HEK293 (cell line): ENCODE data around the gene CTSH.

Experiments
- CTCF ChIA-PET: fragments of 350-600 bp; formaldehyde crosslinking; extraction: SDS; loops from one replicate; lab custom pipeline; 2021; ENCODE audit warnings: antibody characterized with exemption; lab: Yijun Ruan, JAX
- POLR2A ChIA-PET: fragments of 300-600 bp; formaldehyde crosslinking; extraction: SDS; loops from one replicate; lab custom pipeline; 2020; ENCODE audit warnings: antibody characterized with exemption, inconsistent platforms; lab: Yijun Ruan, JAX
- H3K27ac ChIP-seq: fragments of 200-500 bp; sonication (Bioruptor generic); 2 replicates; pipeline ENCODE4 v1.5.1; 2014; ENCODE audit warnings: low read depth, low read length, control low read depth, inconsistent platforms; ENCODE audit errors: extremely low read depth
- H3K36me3 ChIP-seq, 2 experiments: fragments of 200-500 bp in 1 of 2; sonication (Bioruptor generic) in 1 of 2; 1 replicate in 1 of 2; 2 replicates in 1 of 2; pipeline ENCODE4 v1.5.1; 2014 to 2017; ENCODE audit warnings: inconsistent platforms in 2 of 2, low read length in 2 of 2; ENCODE audit not compliant: control insufficient read depth in 2 of 2, insufficient read depth in 1 of 2
- H3K4me1 ChIP-seq: fragments of 200-500 bp; sonication (Bioruptor generic); 2 replicates; pipeline ENCODE4 v1.5.1; 2014; ENCODE audit warnings: mild to moderate bottlenecking, low read length, inconsistent platforms; ENCODE audit not compliant: control insufficient read depth, insufficient read depth
- H3K4me3 ChIP-seq: 2 replicates; pipeline ENCODE4 v1.5.1; 2011; ENCODE audit warnings: low read depth, mild to moderate bottlenecking, control low read depth, low read length, moderate library complexity
- H3K9me3 ChIP-seq: fragments of 200-500 bp; sonication (Bioruptor generic); 2 replicates; pipeline ENCODE4 v1.5.1; 2014; ENCODE audit warnings: low read depth, low read length, inconsistent platforms; ENCODE audit not compliant: control insufficient read depth, insufficient read depth
- EGR2 ChIP-seq: fragments of 450-650 bp; formaldehyde crosslinking; IDR thresholded peaks from 2 replicates; pipeline ENCODE4 v1.5.1; 2016; ENCODE audit warnings: low read depth, missing biosample characterization, missing genetic modification characterization
- MYNN ChIP-seq: fragments of 450-650 bp; formaldehyde crosslinking; IDR thresholded peaks from 2 replicates; pipeline ENCODE4 v1.5.1; 2016; ENCODE audit warnings: missing biosample characterization, missing genetic modification characterization, borderline replicate concordance
- SETDB1 ChIP-seq: IDR thresholded peaks from one replicate; pipeline ENCODE4 v1.6.1; 2017; ENCODE audit warnings: mild to moderate bottlenecking, low read length, moderate library complexity, mixed read lengths; ENCODE audit not compliant: insufficient read length
- TRIM28 ChIP-seq: IDR thresholded peaks from 2 replicates; pipeline ENCODE4 v1.6.1; 2011; ENCODE audit warnings: low read length, control low read depth, borderline replicate concordance
- ZFHX2 ChIP-seq: fragments of 450-650 bp; formaldehyde crosslinking; conservative IDR thresholded peaks from 2 replicates; pipeline ENCODE4 v1.5.1; 2016; ENCODE audit warnings: missing biosample characterization, missing genetic modification characterization
- ZNF292 ChIP-seq: fragments of 450-650 bp; formaldehyde crosslinking; IDR thresholded peaks from 2 replicates; pipeline ENCODE4 v1.5.1; 2016; ENCODE audit warnings: low read depth, missing biosample characterization, missing genetic modification characterization, borderline replicate concordance
- ZNF311 ChIP-seq: fragments of 450-650 bp; formaldehyde crosslinking; IDR thresholded peaks from 2 replicates; pipeline ENCODE4 v1.5.1; 2017; ENCODE audit warnings: missing biosample characterization, missing genetic modification characterization, borderline replicate concordance
- ZNF664 ChIP-seq: fragments of 450-650 bp; formaldehyde crosslinking; IDR thresholded peaks from 2 replicates; pipeline ENCODE4 v1.5.1; 2016; ENCODE audit warnings: missing biosample characterization, missing genetic modification characterization
- ZNF670 ChIP-seq: fragments of 450-650 bp; formaldehyde crosslinking; IDR thresholded peaks from 2 replicates; pipeline ENCODE4 v1.5.1; 2016; ENCODE audit warnings: missing biosample characterization, missing genetic modification characterization, low read depth
- ZNF776 ChIP-seq: fragments of 450-650 bp; formaldehyde crosslinking; IDR thresholded peaks from 2 replicates; pipeline ENCODE4 v1.5.0; 2017; ENCODE audit warnings: missing biosample characterization, missing genetic modification characterization, borderline replicate concordance
- ZSCAN16 ChIP-seq: fragments of 450-650 bp; formaldehyde crosslinking; IDR thresholded peaks from 2 replicates; pipeline ENCODE4 v1.5.1; 2016; ENCODE audit warnings: missing biosample characterization, missing genetic modification characterization
- TF ChIP-seq, protein P1 (sequence below): fragments of 450-650 bp; formaldehyde crosslinking; IDR thresholded peaks from 2 replicates; pipeline ENCODE4 v1.5.1; 2016; ENCODE audit warnings: missing biosample characterization, missing genetic modification characterization
- TF ChIP-seq, protein P2 (sequence below): fragments of 450-650 bp; formaldehyde crosslinking; IDR thresholded peaks from 2 replicates; pipeline ENCODE4 v1.5.1; 2016; ENCODE audit warnings: missing biosample characterization, missing genetic modification characterization
- TF ChIP-seq, protein P3 (sequence below): fragments of 450-650 bp; formaldehyde crosslinking; IDR thresholded peaks from 2 replicates; pipeline ENCODE4 v1.5.0; 2017; ENCODE audit warnings: missing biosample characterization, missing genetic modification characterization, borderline replicate concordance

Gene CTSH

DNA sequence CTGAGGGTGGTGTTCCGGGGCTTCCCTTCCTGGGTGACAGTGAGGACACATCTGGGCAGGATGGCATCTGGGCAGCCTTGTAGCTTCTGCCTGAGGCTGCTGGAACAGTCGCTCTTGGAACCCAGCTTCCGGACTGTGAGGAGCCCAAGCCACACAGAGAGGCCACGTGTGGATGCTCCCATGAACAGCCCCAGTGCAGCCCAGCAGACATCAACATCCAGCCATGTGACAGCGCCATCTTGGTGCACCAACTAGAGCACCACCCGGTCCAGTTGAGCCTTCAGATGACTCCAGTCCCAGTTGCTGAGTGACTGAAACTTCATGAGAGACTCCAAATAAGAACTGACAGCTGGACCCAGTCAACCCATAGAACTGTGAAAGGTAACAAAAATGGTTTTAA lies 15.5 kb upstream of the CTSH start:
- ChIA-PET POLR2A (no interaction called here), CTCF (interaction anchor here (0.9 kb wide), 2 partner anchors 20 to 224 kb away, joined by 3 to 4 read pairs; no protein-coding TSS in a partner anchor)
- no peaks in the 10 kb centered on the region for H3K9me3 ChIP-seq
- H3K27ac ChIP-seq, result no peak overlapping the region
- TF ChIP-seq, protein P1, sequence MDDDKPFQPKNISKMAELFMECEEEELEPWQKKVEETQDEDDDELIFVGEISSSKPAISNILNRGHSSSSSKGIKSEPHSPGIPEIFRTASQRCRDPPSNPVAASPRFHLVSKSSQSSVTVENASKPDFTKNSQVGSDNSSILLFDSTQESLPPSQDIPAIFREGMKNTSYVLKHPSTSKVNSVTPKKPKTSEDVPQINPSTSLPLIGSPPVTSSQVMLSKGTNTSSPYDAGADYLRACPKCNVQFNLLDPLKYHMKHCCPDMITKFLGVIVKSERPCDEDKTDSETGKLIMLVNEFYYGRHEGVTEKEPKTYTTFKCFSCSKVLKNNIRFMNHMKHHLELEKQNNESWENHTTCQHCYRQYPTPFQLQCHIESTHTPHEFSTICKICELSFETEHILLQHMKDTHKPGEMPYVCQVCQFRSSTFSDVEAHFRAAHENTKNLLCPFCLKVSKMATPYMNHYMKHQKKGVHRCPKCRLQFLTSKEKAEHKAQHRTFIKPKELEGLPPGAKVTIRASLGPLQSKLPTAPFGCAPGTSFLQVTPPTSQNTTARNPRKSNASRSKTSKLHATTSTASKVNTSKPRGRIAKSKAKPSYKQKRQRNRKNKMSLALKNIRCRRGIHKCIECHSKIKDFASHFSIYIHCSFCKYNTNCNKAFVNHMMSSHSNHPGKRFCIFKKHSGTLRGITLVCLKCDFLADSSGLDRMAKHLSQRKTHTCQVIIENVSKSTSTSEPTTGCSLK (tag by site-specific recombination), result no peak
- TF ChIP-seq ZSCAN16 (tag by site-specific recombination), result no peak
- no peak for TF ChIP-seq SETDB1
- no peak for TF ChIP-seq ZNF292
- TF ChIP-seq ZNF311 (tag by site-specific recombination), result no peak
- no peak for TF ChIP-seq ZNF776 (tag by site-specific recombination)
- no peak for TF ChIP-seq MYNN (tag by site-specific recombination)
- TF ChIP-seq TRIM28, result no peak
- TF ChIP-seq, protein P2, sequence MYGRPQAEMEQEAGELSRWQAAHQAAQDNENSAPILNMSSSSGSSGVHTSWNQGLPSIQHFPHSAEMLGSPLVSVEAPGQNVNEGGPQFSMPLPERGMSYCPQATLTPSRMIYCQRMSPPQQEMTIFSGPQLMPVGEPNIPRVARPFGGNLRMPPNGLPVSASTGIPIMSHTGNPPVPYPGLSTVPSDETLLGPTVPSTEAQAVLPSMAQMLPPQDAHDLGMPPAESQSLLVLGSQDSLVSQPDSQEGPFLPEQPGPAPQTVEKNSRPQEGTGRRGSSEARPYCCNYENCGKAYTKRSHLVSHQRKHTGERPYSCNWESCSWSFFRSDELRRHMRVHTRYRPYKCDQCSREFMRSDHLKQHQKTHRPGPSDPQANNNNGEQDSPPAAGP (tag by site-specific recombination), result no peak
- H3K4me3 ChIP-seq, result no peak overlapping the region
- H3K4me1 ChIP-seq, result no peaks in the 10 kb centered on the region
- H3K36me3 ChIP-seq, result no peaks in the 10 kb centered on the region

DNA sequence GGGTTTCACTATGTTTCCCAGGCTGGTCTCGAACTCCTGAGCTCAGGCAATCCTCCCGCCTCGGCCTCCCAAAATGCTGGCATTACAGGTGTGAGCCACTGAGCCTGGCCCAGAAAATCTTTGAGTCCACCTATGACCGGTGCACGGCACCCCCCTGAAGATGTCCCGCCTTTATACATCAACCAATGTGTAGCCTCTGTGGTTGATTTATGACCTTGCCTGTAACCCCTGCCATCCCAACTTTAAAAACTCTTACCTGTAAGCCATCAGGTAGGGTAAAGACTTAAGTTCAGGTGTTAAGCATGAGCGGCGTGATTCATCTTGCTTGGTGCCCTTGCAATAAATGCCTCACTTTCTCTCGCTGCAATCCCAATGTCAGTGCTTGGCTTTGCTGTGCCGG lies 14.5 kb upstream of the CTSH start:
- ChIA-PET POLR2A (no interaction called here), CTCF (interaction anchor here (0.9 kb wide), 1 partner anchor 21 kb away, joined by 4 read pairs; no protein-coding TSS in a partner anchor)
- H3K4me3 ChIP-seq, result no peak overlapping the region
- no peaks in the 10 kb centered on the region for H3K9me3 ChIP-seq
- no peaks in the 10 kb centered on the region for H3K4me1 ChIP-seq
- no peak overlapping the region for H3K27ac ChIP-seq
- H3K36me3 ChIP-seq, result no peaks in the 10 kb centered on the region
- TF ChIP-seq EGR2 (tag by site-specific recombination), result no peak

DNA sequence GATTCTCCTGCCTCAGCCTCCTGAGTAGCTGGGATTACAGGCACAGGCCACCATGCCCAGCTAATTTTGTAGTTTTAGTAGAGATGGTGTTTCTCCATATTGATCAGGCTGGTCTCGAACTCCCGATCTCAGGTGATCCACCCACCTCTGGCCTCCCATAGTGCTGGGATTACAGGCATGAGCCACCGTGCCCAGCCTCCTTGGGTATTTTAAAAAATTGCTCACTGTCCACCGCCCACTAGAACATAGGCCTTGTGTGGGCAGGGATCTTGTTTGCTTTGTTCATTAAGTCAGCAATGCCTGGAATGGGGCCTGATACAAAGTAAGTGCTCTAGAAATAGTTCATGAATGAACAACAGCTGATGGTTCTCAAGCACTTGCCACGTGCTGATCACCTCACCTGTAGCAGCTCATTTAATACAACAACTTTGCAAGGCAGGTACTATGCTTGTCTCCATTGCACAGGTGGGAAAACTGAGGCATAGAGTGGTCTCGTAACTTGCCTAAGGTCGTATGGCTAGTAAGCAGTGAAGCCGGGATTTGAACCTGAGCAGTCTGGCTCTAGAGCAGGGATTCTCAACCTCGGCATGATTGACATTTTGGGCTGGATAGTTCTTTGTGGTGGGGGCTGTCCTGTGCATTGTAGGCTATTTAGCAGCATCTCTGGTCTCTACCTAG lies 12.7 kb upstream of the CTSH start:
- CTCF ChIA-PET, result interaction anchor here (1.1 to 1.9 kb wide), 3 partner anchors 10 to 22 kb away, joined by 3 to 5 read pairs (median 5); no protein-coding TSS in a partner anchor
- POLR2A ChIA-PET, result no interaction called here
- H3K36me3 ChIP-seq, result no peaks in the 10 kb centered on the region

More for the DNA sequence above, 12.7 kb upstream of the CTSH start:
- no peaks in the 10 kb centered on the region for H3K4me1 ChIP-seq
- H3K4me3 ChIP-seq, result no peak overlapping the region
- no peak overlapping the region for H3K27ac ChIP-seq
- TF ChIP-seq, protein P2 (tag by site-specific recombination), result no peak
- peak; percentile 80 for TF ChIP-seq EGR2 (tag by site-specific recombination)
- TF ChIP-seq, protein P3, sequence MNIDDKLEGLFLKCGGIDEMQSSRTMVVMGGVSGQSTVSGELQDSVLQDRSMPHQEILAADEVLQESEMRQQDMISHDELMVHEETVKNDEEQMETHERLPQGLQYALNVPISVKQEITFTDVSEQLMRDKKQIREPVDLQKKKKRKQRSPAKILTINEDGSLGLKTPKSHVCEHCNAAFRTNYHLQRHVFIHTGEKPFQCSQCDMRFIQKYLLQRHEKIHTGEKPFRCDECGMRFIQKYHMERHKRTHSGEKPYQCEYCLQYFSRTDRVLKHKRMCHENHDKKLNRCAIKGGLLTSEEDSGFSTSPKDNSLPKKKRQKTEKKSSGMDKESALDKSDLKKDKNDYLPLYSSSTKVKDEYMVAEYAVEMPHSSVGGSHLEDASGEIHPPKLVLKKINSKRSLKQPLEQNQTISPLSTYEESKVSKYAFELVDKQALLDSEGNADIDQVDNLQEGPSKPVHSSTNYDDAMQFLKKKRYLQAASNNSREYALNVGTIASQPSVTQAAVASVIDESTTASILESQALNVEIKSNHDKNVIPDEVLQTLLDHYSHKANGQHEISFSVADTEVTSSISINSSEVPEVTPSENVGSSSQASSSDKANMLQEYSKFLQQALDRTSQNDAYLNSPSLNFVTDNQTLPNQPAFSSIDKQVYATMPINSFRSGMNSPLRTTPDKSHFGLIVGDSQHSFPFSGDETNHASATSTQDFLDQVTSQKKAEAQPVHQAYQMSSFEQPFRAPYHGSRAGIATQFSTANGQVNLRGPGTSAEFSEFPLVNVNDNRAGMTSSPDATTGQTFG (tag by site-specific recombination), result no peak
- TF ChIP-seq SETDB1, result no peak
- TF ChIP-seq ZFHX2 (tag by site-specific recombination), result peak; percentile 81
- no peak for TF ChIP-seq ZNF670 (tag by site-specific recombination)
- TF ChIP-seq ZNF664 (tag by site-specific recombination), result 0 out of 2 replicates have a peak, but pooled peaks have one; percentile 7
- H3K9me3 ChIP-seq, result no peaks in the 10 kb centered on the region
